ENCODE results near the gene HTR2B.
"Not testable (repeated sequence)": the region's sequence is repeated elsewhere in the genome, so short reads cannot be mapped to it uniquely, and the experiment has no call there.

The HTR2B gene

GRCh38 chr2:231133365-231134099 is 8.7 kb upstream of the HTR2B start:
- DNase-seq (ENCODE audit: low read depth), result no peak

- DNase-seq (ENCODE audit: low read depth), result no peak
Measured at GRCh38 chr2:231132129-231132528, 7.3 kb upstream of the HTR2B start.

GRCh38 chr2:231130336-231131056 is 5.7 kb upstream of the HTR2B start:
- no peak for DNase-seq (ENCODE audit: low read depth)

DNA sequence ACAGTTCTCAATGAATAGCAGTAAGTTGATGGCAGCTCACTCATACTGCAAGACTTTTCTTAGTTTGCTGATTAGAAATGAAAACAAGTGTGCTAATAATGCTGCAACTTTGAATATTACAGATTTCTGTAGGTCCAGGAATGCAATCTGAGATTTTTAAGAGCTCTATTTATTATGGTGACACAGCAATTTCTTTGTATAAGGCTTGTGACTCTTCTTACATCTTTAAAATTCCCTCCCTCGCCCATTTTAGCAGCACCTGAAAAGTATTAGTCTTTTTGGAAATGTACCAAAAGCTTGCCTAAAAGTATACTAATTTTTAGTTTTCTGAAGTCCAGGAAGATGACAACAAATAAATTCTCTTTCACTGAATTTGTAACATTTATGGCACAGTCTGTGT is 4.4 kb upstream of the HTR2B start:
- no peak for DNase-seq (ENCODE audit: low read depth)

DNA sequence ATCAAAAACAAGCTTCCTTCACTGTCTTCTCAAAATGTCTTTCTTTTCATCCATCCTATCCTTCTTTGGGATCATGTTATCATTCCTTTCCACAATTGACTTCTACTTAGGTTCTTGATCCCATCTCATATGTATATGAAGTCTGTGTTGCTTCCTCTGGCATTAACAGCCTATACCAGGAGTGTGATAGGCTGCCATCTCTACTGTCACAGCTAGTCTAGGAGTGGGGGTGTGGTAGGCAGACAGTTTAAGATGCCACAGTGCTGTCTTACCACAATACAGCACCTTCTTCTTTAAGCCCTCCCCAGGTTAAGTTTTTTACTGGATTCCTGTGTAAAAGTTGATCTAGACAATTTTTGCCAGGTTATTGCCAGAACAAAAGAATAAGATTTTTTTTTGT is 3.7 kb upstream of the HTR2B start:
- no peak for DNase-seq (ENCODE audit: low read depth)

GRCh38 chr2:231127936-231128335 is 3.1 kb upstream of the HTR2B start:
- DNase-seq (ENCODE audit: low read depth), result no peak

DNA sequence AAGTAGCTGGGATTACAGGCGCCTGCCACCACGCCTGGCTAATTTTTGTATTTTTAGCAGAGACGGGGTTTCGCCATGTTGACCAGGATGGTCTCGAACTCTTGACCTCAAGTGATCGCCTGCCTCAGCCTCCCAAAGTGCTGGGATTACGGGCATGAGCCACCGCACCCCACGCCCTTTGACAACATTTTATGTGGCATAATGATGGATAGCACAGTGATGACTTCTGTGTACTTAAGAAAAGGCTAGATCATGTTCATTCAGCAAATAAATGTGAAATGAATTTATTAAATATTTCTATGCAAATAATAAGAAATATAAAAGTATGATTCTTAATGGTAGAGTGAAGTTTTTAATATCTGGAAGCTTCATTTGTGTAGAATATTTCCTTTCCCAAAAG is 2.6 kb upstream of the HTR2B start:
- DNase-seq (ENCODE audit: low read depth), result no peak

DNA sequence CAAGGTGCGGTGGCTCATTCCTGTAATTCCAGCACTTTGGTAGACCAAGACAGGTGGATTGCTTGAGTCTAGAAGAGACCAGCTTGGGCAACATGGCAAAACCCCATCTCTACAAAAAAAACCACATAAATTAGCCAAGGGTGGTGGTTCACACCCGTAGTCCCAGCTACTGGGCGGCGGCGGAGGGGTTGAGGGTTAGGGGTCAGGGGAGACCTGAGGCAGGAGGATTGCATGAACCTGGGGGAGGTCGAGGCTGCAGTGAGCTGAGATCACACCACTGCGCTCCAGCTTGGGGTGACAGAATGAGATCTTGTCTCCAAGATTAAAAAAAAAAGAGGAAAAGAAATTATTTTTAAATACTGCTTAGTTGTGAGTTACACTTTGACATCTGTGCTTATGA is 1.3 kb upstream of the HTR2B start:
- DNase-seq (ENCODE audit: low read depth), result no peak

GRCh38 chr2:231123362-231123898 is 1.4 kb downstream of the HTR2B start:
- no peak for DNase-seq (ENCODE audit: low read depth)

- no peak for DNase-seq (ENCODE audit: low read depth)
Measured at GRCh38 chr2:231118614-231118942, 6.3 kb downstream of the HTR2B start.

DNA sequence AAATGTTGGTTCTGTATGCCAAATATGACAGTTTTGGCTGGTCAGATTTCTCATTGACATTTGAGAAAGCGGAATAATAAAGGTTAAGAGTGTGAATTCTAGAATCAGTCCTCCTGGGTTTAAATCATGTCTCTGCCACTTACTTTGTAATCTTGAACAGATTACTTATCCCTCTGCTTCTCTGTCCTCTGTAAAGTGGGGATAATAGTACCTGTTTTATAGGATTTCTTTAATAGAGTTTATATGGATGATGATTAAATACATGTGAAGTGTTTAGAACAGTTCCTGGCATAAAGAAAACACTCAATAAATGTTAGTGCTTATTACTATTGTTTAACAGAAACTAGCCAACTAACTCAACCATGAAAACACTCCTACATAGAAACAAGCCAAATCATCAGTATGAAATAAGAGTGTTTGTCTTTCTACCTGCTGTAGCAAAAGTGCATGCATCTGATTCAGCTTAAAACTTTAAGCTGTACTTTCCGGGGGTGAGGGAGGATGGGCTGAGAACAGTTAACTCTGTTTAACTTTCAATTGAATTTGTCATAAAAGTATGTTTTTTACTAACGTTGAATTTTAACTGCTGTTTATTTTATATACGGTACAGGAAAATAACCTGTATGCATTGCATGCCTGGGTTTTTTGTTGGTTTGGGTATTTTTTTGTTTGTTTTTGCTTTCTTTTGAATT is 6.8 kb downstream of the HTR2B start:
- no peak for DNase-seq (ENCODE audit: low read depth)

DNA sequence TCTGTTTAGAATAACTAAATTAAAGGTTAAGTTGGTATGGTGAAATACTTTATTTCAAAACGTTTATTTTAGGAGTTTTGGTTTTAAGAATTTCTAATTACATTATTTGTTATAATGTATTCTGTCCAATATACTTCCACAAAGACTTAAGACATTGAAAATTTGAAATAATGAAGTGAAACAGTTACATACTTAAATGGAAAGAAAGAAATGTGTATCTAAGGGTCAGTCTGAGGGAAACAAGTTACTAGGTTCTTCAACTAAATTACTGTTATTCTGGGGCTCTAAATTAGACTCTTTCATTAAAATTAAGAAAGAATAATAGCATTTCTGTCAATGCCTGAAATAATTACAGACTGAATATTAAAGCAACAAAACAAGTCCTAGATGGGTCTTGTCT is 7.7 kb downstream of the HTR2B start:
- DNase-seq (ENCODE audit: low read depth), result no peak

DNA sequence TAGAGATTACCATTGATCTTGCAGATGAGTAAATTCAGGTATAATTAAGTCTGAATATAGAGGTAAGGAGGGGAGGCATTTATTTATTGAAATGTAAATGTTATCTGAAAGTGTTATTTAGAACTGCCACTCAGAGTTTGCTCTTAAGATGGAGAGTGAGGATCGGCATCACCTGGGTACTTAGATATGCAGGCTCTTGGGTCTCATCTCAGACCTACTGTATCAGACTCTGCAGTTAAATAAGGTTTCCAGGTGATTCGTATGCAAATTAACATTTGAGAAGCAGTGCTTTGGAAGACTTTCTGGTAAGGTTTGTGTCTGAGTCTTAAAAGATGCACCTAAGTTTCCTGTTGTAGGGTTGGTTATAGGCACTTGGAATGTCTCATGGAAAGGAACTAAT is 9.2 kb downstream of the HTR2B start:
- no peak for DNase-seq (ENCODE audit: low read depth)

DNA sequence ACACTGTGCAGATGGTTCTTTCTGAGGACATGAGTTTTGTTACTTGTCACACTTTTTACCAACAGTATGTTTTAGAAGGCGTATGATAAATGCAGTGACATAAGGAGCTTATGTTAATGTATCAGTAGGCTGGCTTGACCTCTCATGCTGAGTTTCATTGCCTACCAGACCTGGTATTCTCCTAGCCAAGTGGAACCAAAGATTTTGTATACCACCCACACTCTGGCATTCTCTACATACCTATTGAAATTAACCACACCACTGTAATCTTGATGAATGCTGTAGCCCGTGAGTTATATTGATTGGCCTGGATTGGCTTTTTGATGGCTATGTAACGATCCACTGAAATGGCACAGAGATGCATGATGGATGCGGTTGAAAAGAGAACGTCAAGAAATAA is 11.4 kb downstream of the HTR2B start:
- DNase-seq (ENCODE audit: low read depth), result no peak

GRCh38 chr2:231111987-231112386 is 12.9 kb downstream of the HTR2B start:
- DNase-seq (ENCODE audit: low read depth), result no peak

DNA sequence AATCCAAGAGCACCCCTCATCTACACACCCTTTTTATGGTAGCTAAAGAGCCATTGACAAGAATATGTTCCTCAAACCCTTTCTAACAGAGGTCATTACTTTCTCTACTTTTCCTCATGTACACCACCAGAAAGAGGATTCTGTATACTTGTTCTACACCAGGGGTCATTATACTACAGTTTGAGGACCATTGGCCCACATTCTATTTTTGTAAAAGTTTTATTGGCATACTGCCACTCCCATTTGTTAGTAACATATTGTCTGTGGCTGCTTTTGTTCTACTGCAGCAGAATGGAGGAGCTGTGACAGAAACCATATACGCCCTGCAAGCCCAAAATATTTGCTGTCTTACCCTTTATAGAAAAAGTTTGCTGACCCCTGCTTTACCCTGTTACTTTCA is 14.3 kb downstream of the HTR2B start:
- no peak for DNase-seq (ENCODE audit: low read depth)

DNA sequence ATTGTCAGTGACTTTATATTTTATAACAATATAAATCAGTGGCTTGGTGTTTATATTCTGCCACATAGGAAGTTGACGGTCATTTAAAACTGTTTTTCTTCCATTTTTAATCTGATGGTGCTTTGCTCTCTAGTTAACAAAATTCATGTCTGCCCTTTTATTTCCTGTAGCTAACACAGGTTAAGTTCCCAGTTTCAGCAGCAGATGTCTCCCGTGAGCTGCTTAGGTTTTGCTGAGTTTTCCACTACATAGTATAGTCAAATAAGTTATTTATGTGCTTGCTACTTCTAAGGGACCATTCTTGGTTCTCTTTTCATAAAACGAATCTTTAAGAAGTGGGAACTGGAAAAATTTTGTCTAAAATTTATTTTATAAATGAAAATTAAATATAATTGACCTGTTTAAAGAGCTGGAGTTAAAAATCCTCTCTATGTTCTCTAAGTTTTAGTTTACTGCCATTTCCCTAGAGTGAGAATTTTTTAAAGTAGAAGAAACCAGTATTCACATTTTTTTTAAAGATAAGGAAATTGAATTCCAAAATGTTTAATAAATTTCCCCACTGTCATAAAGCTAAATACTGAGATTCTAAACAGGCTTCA is 20.6 kb downstream of the HTR2B start:
- peak; percentile 14 for DNase-seq (ENCODE audit: low read depth)

- DNase-seq (ENCODE audit: low read depth), result no peak
Measured at GRCh38 chr2:231102772-231103171, 22.1 kb downstream of the HTR2B start.

DNA sequence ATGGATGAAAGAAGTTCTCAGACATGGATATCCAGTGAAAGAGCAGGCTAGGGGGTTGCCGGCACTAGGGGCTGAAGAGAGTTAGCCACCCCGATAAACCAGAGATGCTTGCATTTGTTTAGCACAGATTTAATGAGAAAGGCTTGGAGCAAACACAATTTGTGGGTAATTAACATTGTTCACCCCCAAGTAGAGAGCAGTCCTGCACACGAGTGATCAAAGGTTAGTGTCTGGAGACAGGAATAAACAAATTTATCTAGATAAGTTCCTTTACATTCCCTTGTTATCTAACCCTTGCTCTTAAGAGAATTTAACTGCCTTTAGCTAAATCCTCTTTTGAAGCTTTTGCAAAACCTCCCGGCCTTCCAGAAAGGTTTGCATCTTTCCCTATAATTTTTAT is 23.9 kb downstream of the HTR2B start:
- DNase-seq (ENCODE audit: low read depth), result no peak

DNA sequence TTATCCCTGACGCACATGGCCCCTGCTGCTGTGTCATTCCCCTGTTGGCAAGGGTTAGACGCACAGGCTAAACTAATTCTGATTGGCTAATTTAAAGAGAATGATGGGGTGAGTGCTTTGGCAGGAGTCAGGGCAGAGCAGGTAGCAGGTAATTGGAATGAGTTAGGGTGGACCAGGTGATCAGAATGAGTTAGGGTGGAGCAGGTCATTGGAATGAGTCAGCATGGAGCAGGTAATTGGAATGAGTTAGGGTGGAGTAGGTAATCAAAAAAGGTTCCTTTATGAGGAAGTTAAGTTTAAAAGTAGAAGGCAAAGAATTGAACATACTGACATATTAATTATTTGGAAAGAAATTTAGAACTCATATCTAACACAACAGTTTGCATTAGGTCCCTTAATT is 24.5 kb downstream of the HTR2B start:
- not testable (repeated sequence) for DNase-seq (ENCODE audit: low read depth)

DNA sequence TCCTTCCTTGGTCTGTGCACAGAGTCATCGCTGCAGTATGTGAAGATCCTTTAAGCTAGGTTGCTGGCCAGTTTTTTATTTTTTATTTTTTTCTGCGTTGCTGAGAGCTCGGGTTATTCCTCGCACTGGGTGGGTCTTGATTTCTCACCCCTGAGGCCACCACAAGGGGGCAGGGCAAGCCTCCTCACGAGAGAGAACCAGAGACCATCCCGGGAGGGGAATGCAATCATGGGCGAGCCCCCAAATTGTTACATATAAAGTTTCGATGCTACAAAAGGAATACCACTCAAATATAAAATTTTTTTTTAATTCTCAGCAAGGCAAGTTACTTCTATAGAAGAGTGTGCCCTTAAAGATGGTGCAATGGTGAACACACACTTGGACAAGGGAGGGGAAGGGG is 24.9 kb downstream of the HTR2B start:
- DNase-seq (ENCODE audit: low read depth), result no peak

- DNase-seq (ENCODE audit: low read depth), result no peak
Measured at GRCh38 chr2:231094736-231095346, 30.0 kb downstream of the HTR2B start.
